ENCODE results near the gene ZNFX1. TPM values are rescaled to one million over a fixed set of nuclear protein-coding genes. Genes with fewer than 3 reads are reported as not detected.
A peak's percentile ranks its signal among the peaks of the same experiment; 100 is the strongest.
"Not testable (repeated sequence)": the region's sequence is repeated elsewhere in the genome, so short reads cannot be mapped to it uniquely, and the experiment has no call there.

Gene ZNFX1
- total RNA-seq (2014; rRNA removed; shearing (Covaris generic)) = 33.8 and 34.2 TPM in 2 replicates

DNA sequence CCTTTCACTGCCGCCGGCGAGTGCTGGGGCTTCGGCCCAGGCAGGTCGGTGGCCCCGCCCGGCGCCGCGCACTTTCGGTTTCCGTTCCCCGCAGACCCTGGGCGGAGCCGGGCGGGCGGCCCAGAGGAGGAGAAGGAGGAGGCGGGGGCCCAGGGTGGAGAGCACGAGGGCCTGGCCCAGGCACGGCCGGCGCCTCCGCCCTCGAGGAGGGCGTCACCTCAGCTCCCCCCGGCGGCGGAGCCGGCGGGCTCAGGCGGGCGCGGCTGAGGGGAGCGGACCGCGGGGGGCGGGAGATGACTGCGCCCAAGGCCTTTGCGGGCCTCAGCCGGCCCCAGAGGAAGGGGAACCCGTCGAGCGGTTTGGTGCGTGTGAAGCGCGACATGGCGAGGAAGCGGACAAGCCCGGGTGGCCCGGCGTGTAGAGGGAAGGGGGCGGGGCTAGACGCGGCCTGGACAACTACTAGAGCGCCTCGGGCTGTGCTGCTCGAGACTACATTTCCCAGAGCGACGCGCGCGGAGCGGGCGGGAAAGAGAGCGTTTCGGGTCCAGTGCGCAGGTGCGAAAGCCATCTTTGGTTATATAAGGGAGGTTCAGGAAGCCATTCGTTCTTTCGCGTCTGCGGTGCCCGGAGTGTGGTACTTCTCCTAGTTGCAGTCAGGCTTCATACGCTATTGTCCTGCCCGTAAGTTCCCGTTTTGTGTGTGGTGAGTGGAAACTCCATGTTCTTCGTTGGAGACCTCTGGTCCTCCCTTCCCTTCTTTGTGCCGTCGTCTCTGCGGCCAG lies at the start of gene ZNFX1:
Gene ZNFX1 (minus strand): TSS at position 22 of the 782 bp plus-strand sequence. CDS start 2,218 bp downstream, outside the sequence.
- DNase-seq (ENCODE audit: low spot score) = peak; percentile 97

DNA sequence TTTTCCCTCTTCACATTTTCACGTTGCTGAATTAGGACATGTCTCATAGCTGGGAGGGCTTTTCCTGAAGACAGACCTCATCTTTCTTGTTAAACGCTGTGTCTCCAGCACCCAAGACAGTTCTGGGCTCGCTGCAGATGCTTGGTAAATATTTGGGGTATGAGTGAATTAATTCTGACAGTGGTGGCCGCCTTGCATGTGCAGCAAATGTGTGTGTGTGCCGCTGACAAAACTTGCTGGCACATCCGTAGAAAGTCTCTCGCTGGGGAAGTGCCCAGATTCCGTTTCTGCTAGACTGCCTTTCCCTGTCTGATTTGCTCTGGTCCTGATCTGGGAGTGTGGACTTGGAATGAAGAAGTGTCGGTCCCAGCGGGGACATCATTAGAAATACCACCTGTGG lies 48.2 kb upstream of the ZNFX1 start:
- DNase-seq (ENCODE audit: low spot score) = no peak

DNA sequence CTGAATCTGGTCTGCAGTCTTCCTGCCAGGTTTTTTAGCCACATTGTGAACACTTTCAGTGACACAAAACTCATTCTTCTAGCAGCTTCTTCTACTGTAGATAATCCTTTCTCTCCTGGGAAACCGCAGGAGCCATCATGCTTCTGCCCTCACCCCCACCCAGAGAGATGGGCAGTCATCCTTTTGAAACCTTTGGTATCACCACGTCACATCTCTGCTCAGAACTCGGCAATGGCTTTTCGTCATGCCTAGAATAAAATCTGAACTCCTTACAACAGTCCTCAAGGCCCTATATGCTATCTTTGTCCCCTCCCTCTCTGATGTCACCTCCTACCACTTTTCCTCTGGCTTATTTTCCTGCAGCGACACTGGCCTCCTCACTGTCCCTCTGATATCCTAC lies 46.4 kb upstream of the ZNFX1 start:
- no peak for DNase-seq (ENCODE audit: low spot score)

DNA sequence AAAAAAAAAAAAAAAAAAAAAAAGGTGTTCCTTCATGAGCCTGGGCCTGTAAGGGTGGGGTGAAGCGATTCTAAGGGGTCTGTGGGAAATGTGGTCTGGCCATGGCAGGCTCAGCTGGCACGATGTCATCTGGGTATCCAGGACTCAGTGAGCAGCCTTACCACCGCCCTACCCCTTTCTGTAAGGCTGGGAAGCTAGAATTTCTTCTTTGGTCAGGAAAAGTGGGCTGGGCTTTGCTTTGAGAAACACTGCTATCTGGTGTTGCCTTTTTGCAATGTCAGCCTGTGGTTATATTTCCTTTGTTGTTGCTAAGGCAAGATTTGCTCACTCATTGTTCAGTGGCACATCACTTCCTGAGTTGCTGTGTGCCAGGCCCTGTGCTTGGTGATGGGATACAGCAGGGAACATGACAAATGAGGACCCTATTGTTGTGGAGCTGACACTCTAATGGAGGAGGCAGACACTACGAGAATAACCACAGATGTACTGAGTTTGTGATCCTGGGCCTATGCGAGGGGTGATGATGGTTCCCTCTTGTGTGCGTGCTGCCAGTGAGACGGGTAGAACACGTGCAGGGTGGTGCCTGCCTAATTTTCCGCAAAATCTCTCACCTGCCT lies 45.9 kb upstream of the ZNFX1 start:
- peak; percentile 84 for DNase-seq (ENCODE audit: low spot score)

DNA sequence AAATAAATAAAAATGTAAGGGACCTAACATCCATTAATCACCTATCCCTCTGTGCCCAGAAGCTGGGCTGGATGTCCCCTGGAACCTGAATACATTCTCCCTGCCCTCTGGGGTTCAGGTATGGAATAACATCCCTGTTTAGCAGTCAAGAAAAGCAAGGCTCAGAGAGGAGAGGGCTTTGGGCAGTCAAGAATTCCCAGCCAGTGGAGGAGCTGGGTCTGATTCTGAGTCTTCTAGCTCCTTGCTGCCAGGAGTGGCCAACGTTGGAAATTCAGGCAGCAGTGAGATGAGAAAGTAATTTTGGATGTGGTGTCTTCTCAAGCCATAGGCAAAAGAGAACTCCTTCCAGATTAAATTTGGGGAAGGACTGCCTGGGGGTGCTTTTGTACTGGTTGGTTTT lies 42.6 kb upstream of the ZNFX1 start:
- peak; percentile 64 for DNase-seq (ENCODE audit: low spot score)

DNA sequence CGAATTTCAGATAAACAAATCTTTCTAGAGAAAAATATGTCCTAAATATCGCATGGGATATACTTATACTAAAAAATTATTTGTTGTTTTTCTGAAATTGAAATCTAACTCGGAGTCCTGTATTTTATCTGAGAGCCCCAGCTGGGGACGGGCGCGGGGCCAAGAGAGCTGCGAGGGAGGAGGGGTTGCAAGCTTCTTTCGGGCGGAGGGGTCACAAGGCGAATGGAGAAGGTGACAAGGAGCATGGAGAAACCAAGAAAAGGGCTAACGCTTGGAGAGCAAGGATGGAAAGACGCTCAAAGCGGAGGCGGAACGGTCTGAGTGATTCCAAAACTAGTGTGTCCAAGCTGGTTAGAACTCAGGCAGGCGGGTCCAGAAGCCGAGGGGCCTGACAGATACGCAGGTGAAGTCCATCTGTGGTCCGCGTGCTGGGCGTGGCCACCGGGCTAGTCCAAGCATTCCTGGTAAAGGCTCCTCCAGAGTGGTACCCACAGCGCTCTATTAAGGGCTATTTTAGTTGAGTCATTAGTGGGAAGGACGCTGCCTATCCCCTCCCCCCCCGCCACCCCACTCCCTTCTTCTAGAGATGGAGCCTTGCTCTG lies 41.5 kb upstream of the ZNFX1 start:
- DNase-seq (ENCODE audit: low spot score) = no peak

DNA sequence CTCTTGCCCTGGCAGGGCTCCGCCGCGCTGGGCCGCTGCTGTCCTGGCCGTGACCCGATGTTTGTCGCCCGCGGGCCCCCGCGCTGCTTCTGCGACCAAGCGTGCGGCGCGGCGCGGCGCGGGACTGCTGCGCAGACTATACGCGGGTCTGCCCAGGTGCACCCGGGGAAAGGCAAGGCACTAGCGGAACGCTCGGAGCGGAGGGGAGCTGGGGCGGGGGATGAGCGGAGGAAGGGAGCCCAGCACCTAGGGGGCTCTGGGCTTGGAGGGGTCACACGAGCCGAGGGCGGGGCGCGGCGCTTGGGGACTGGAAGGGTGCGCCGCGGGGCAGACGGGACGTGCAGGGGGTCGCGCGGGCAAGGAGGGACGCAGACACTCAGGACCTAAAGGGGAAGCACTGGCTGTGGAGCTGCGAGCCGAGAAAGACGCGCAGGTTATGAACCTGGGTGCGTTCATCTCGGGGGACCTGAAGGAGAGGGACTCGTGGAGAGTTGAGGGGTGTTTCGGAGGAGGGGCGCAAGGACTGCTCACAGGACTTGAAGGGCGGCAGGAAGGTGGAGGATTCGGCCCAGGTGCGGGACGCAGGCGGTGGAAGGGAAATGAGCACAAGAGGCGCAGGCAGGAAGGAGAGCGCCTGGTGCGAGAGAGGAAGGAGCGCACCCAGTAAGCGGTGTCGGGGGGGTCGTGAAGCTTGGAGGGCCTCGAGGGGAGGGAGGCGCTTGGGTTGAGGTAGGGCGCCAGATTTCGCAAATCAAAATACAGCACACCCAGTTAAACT lies 40.8 kb upstream of the ZNFX1 start:
- DNase-seq (ENCODE audit: low spot score) = no peak

DNA sequence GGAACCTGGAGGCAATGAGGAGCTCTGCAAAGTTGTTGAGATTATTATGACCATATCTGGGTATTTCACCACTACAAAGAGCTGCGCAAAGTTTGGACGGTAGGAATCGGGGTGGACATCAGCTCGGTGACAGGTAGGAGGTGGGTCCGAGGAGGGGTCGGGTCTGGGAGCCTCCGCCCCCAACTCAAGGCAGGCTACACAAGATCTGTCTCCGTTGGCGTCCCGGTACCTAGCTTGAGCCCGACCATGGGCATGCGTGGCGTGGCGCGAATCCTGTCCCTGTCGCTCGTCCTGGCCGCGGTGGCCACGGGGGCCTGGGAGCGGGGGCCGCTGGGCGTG lies 40.2 kb upstream of the ZNFX1 start:
- no peak for DNase-seq (ENCODE audit: low spot score)

DNA sequence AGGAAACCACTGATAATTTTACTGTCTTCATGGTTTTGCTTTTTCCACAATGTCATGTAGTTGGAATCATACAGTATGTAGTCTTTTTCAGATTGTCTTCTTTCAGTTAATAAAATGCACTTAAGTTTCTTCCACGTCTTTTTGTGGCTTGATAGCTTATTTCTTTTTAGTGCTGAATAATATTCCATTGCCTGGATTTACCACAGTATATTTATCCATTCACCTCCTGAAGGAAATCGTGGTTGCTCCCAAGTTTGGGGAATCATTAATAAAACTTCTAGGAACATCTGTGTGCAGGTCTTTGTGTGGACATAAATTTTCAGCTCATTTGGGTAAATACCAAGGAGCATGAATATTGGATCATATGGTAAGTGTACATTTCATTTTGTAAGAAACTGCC lies 38.8 kb upstream of the ZNFX1 start:
- DNase-seq (ENCODE audit: low spot score) = no peak

DNA sequence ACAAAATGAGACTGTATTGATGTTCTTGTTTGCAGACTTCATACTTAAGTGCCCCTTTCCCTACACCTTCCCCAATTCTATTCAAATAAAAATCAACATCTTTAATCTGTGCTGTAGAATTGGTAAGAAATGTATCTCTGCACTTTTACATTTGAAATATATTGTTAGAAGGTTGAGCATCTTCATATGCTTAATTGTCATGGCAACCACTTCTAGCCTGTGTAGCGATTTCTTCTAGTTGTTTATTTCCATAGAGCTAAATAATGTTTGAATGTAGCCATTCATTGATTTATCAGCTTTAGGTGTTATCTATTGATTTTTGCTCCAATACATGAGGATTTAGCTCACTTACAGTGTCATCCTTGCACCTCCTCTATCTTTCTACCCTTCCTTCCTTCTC lies 37.7 kb upstream of the ZNFX1 start:
- DNase-seq (ENCODE audit: low spot score) = no peak

DNA sequence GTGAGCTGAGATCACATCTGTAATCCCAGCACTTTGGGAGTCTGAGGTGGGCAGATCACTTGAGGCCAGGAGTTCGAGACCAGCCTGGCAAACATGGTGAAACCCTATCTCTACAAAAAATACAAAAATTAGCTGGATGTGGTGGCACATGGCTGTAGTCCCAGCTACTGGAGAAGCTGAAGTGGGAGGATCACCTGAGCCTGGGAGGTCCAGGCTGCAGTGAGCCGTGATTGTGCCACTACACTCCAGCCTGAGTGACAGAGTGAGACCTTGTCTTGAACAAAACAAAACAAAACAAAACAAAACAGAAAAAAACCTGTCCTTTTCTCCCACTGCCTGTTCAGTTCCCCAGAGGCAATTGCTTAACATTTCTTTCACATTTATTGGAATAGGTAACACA lies 36.2 kb upstream of the ZNFX1 start:
- not testable (repeated sequence) for DNase-seq (ENCODE audit: low spot score)

DNA sequence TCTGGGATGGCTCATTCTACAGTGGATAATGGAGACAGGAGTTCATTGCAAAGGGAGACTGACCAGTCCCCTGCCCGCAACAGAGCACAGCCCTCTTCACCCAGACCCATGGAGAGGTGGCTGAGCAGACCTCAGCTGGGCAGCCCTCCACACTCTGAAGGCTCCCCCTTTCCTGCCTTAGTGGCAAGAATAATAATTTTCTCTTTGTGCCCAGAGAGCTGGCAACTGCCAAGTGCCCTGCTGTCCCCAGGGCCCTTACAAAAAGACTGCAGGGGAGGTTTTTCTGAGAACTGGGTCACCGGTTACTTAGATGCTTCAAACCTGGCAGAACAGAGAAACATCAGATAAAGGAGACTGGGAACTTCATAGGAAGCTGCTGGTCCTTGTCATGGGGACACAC lies 35.4 kb upstream of the ZNFX1 start:
- no peak for DNase-seq (ENCODE audit: low spot score)

DNA sequence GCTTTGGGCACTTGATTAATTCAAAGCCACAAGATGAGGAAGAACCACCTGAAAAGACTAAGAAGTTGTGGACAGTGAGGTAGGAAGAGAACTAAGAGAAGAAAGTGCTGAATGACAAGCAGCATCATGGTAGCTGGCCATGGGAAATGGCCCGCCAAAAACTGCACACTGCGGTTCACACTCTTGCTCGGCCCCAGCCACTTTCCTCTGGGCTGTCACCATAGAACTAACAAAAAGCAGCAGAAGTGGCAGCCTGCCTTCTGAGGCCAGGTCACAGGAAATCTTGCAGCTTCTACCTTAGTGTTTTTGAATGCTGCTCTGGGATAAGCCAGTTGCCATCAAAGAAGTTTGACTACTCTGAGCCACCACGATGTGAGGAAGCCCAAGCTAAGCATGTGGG lies 34.8 kb upstream of the ZNFX1 start:
- no peak for DNase-seq (ENCODE audit: low spot score)

DNA sequence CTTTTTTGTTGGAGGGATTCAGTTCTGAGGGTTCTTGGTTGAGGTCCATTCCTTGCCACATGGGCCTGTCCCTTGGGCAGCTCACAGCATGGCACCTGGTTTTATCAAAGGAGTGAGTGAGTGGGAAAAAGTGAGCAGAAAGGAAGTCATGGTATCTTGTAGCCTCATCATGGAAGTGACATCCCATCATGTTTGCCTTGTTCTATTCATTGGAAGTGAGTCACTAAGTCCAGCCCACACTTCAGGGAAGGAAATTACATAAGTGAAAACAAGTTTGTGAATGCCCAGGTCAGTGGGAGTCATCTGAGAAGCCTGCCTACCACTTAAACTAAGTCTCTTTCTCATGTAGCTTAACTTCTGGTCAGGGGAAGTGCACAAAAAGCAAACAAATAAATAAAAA lies 32.8 kb upstream of the ZNFX1 start:
- no peak for DNase-seq (ENCODE audit: low spot score)

DNA sequence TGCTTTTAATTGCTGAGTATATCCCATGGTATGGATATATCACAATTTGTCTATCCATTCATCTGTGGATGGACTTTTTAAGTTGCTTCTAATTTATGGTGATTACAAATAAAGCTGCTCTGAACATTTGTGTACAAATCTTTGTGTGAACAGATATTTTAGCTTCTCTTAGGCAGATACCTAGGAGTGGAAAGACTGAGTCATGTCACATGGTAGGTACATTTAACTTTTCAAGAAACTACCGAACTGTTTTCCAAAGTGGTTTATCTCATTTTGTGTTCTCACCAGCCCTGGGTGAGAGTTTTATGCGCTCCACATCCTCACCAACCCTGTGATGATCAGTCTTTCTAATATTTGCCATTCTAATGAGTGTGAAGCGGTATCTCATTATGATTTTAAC lies 31.0 kb upstream of the ZNFX1 start:
- no peak for DNase-seq (ENCODE audit: low spot score)

DNA sequence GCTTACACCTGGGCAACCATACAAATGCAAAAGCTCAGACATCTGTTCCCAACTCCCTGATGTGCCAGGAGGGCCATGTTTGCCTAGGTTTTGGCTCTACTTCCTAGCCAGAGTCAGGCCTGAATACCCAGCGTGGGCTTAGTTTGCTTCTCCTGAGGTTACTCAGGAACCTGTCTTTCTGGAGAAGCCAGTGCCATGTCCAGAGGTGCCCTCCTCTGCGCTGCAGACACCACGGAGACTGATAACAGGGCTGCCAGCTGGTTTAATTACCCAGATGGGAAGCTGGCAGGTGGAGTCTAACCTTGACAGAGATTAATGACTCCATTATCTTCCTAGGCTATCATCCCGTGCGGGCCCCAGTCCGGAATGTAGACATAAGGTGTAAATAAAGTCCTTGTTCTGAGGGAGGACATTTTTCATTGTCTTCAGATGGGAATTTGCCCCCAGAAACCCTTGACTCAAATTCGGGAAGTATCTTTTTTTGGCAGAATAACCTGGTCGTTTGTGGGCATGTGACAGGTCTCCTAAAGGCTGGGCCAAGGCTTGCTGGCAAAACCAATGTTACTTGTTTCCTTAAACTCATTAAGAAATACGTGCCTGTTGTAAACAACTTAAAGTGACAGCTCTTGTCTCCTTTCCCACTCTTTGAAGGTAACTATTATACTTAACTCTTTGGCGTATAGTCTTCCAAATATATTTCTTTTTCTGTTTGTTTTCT lies 29.2 kb upstream of the ZNFX1 start:
- peak; percentile 29 for DNase-seq (ENCODE audit: low spot score)

DNA sequence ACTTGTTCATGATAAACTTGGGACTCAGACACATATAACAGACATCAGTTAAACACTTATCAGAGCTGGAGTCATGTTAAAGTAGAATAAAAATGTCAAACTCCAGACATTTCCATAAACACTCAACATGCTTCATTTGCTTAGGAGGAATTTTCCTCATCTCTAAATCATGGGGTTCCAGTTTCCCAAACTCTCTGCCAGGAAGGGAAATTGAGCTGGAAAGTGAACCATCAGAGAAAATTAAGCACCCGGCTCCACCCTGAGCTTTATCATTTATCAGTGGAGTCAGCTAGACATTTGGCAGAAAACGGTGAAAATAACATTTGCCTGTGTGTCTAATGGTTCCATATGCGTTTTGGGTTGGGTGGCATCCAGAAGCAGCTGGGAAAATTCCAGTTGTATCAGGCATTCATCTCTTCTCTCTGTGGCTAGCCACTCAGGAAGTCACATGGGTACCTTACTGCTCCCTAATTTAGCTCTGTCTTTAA lies 25.3 kb upstream of the ZNFX1 start:
- DNase-seq (ENCODE audit: low spot score) = peak; percentile 68

DNA sequence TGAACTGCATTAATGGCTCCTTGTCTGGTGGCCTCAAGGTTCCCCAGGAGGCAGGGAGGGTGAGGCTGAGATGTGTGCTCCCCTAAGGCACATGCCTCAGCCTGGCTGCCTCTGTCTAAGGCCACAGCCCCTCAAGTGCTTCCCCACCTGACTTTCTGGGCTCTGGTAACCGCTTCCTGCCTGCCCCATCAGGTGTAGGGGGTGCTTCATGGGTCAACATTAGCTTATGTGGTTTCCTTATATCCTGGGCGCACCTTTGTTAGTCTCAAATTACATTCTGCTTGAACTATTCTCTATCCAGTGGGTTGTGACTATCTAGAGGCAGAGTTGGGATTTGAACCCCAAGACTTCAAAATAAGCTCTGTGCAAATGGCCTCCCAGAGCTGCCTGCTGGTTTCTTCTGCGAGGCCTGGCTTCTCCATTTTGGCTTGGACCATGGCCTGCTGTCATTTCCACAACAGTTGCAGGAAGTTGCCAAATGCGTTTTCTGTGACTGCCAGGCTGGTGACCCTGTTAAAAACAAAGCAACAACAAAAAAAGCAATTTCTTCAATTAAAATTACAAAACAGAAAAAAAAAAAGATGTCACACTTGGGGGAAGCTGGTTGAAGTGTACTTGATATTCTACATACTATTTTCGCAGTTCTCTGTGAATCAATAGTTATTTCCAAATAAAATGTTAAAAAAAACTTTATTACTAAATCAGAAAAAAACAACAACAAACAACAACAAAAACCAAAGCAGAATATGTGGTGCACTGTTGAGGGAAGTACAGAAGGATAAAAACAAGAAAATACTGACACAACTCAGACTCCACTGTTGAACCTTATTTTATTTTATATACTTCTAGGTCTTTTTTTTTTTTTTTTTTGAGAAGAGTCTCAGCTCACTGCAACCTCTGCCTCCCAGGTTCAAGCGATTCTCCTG lies 20.0 kb upstream of the ZNFX1 start:
- no peak for DNase-seq (ENCODE audit: low spot score)

DNA sequence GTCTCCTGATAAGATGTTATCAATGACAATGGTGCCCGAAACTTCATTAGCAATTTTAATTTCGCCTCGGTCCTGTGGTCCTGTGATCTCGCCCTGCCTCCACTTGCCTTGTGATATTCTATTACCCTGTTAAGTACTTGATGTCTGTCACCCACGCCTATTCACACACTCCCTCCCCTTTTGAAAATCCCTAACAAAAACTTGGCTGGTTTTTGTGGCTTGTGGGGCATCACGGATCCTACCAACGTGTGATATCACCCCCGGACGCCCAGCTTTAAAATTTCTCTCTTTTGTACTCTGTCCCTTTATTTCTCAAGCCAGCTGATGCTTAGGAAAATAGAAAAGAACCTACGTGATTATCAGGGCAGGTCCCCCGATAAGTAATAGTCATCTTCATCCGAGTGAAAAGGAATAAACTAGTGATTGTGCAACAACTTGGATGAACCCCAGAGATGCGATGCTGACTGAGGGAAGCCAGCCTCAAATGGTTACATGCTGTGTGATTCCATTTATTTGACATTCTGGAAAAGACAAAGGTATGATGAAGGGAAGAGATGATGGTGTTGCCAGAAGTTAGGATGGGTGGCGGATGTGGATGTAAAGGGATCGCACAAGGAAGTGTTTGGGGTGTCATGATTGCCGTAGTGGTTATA lies 16.3 kb upstream of the ZNFX1 start:
- not testable (repeated sequence) for DNase-seq (ENCODE audit: low spot score)

DNA sequence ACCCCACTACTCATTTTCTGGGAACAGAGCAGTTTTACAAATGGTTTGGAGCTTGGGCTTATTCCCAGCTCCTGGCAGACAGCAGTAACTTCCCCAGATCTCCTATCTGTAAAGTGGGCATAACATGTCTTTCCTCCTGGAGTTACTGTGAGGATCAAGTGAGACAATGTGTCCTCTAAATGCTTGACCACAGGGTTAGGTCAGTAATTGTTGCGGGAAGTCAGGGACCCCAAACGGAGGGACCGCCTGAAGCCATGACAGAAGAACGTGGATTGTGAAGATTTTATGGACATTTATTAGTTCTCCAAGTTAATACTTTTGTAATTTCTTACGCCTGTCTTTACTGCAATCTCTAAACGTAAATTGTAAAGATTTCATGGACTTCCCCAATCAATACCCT lies 15.3 kb upstream of the ZNFX1 start:
- no peak for DNase-seq (ENCODE audit: low spot score)
